Renal pelvis (tissue), 12 donors: ENCODE data around the gene BRMS1L. TPM values are rescaled to one million over a fixed set of nuclear protein-coding genes. Genes with fewer than 3 reads are reported as not detected.
A peak's percentile ranks its signal among the peaks of the same experiment; 100 is the strongest.
"Not testable (repeated sequence)": the region's sequence is repeated elsewhere in the genome, so short reads cannot be mapped to it uniquely, and the experiment has no call there.

Source experiments
- DNase-seq: peaks from one replicate; pipeline ENCODE4 v3.0.0-alpha.2; 2013
- long read RNA-seq, 16 experiments: transcript quantifications; one replicate each; lab custom pipeline, GENCODE V29; 2026
- polyA plus RNA-seq, 3 donors: library from polyadenylated mRNA; unstranded; fragments of 120-200 nt; gene quantifications; one replicate each; pipeline ENCODE4 v1.2.1, GENCODE V29; 2013; ENCODE audit not compliant: insufficient read length in 3 of 3

The BRMS1L gene
- 10 to 100 TPM; 16.4 to 18.7 (median 17.5) TPM for polyA plus RNA-seq
- long read RNA-seq, donor 1, transcript BRMS1L-201 (10 exons, 2,657 nt), result major isoform, 5 of 5 reads
- long read RNA-seq, donor 1, partial matches to known transcripts, result 0 of 5 reads
- long read RNA-seq, donor 1, other reads (novel, unspliced or antisense), result 0 of 5 reads
- long read RNA-seq, donor 2, partial matches to known transcripts, result 0 of 4 reads
- long read RNA-seq, donor 2, other reads (novel, unspliced or antisense), result 0 of 4 reads
- long read RNA-seq, donor 3, partial matches to known transcripts, result 0 of 2 reads
- long read RNA-seq, donor 3, other reads (novel, unspliced or antisense), result 0 of 2 reads
- long read RNA-seq, donor 4, transcript BRMS1L-201 (10 exons, 2,657 nt), result major isoform, 5 of 6 reads
- long read RNA-seq, donor 4, partial matches to known transcripts, result 0 of 6 reads
- long read RNA-seq, donor 4, other reads (novel, unspliced or antisense), result 0 of 6 reads
- long read RNA-seq, donor 5, transcript BRMS1L-201 (10 exons, 2,657 nt), result major isoform, 5 of 5 reads
- long read RNA-seq, donor 5, partial matches to known transcripts, result 0 of 5 reads
- long read RNA-seq, donor 5, other reads (novel, unspliced or antisense), result 0 of 5 reads
- long read RNA-seq, donor 6, transcript BRMS1L-201 (10 exons, 2,657 nt), result major isoform, 7 of 7 reads
- long read RNA-seq, donor 6, partial matches to known transcripts, result 0 of 7 reads
- long read RNA-seq, donor 6, other reads (novel, unspliced or antisense), result 0 of 7 reads
- long read RNA-seq, donor 7, transcript BRMS1L-201 (10 exons, 2,657 nt), result major isoform, 5 of 5 reads
- long read RNA-seq, donor 7, partial matches to known transcripts, result 0 of 5 reads
- long read RNA-seq, donor 7, other reads (novel, unspliced or antisense), result 0 of 5 reads
- long read RNA-seq, donor 8, partial matches to known transcripts, result 0 of 3 reads
- long read RNA-seq, donor 8, other reads (novel, unspliced or antisense), result 0 of 3 reads
- long read RNA-seq, donor 9, transcript BRMS1L-201 (10 exons, 2,657 nt), result major isoform, 6 of 6 reads
- long read RNA-seq, donor 9, partial matches to known transcripts, result 0 of 6 reads
- long read RNA-seq, donor 9, other reads (novel, unspliced or antisense), result 0 of 6 reads
- long read RNA-seq, donor 10, transcript BRMS1L-201 (10 exons, 2,657 nt), result major isoform, 5 of 8 reads
- long read RNA-seq, donor 10, partial matches to known transcripts, result 0 of 8 reads
- long read RNA-seq, donor 10, other reads (novel, unspliced or antisense), result 0 of 8 reads
- long read RNA-seq, donor 11, partial matches to known transcripts, result 0 of 2 reads
- long read RNA-seq, donor 11, other reads (novel, unspliced or antisense), result 0 of 2 reads
- long read RNA-seq, donor 12, partial matches to known transcripts, result 0 of 5 reads
- long read RNA-seq, donor 12, other reads (novel, unspliced or antisense), result 0 of 5 reads
- long read RNA-seq, donor 13, partial matches to known transcripts, result 0 of 2 reads
- long read RNA-seq, donor 13, other reads (novel, unspliced or antisense), result 0 of 2 reads
- long read RNA-seq, donor 14, result 0 reads
- long read RNA-seq, donor 15, result 0 reads
- long read RNA-seq, donor 16, transcript BRMS1L-201 (10 exons, 2,657 nt), result major isoform, 6 of 6 reads
- long read RNA-seq, donor 16, partial matches to known transcripts, result 0 of 6 reads
- long read RNA-seq, donor 16, other reads (novel, unspliced or antisense), result 0 of 6 reads

GRCh38 chr14:35826218-35826951 is at the start of gene BRMS1L:
BRMS1L (plus strand) TSS chr14:35826338; CDS start chr14:35826517, 179 bp downstream.
- DNase-seq, result peak; percentile 98

- no peak for DNase-seq
These were observed 49.3 kb upstream of the BRMS1L start for GRCh38 chr14:35776823-35777222.

GRCh38 chr14:35777550-35777949 is 48.6 kb upstream of the BRMS1L start:
- DNase-seq, result not testable (repeated sequence)

GRCh38 chr14:35779368-35779767 is 46.8 kb upstream of the BRMS1L start:
- no peak for DNase-seq

GRCh38 chr14:35783699-35784098 is 42.4 kb upstream of the BRMS1L start:
- no peak for DNase-seq

- DNase-seq, result no peak
These were observed 39.3 kb upstream of the BRMS1L start for GRCh38 chr14:35786856-35787255.

- DNase-seq, result no peak
These were observed 36.5 kb upstream of the BRMS1L start for GRCh38 chr14:35789651-35790050.

- DNase-seq, result no peak
These were observed 28.3 kb upstream of the BRMS1L start for GRCh38 chr14:35797796-35798195.

- no peak for DNase-seq
These were observed 19.9 kb upstream of the BRMS1L start for GRCh38 chr14:35806006-35806907.

- no peak for DNase-seq
These were observed 18.8 kb upstream of the BRMS1L start for GRCh38 chr14:35807131-35807961.

GRCh38 chr14:35808076-35808637 is 18.0 kb upstream of the BRMS1L start:
- no peak for DNase-seq

GRCh38 chr14:35808638-35809563 is 17.2 kb upstream of the BRMS1L start, which contains the start of gene RALGAPA1:
RALGAPA1 (minus strand) TSS chr14:35809295; CDS start chr14:35808835, 460 bp downstream.
- DNase-seq, result peak; percentile 96

- DNase-seq, result no peak
These were observed 16.5 kb upstream of the BRMS1L start for GRCh38 chr14:35809597-35809996.

GRCh38 chr14:35810963-35811362 is 15.2 kb upstream of the BRMS1L start:
- no peak for DNase-seq

GRCh38 chr14:35814371-35815005 is 11.7 kb upstream of the BRMS1L start:
- no peak for DNase-seq
